ENCODE results near the gene MRPL40. TPM values are rescaled to one million over a fixed set of nuclear protein-coding genes. Genes with fewer than 3 reads are reported as not detected.

MRPL40 gene
- total and polyA plus RNA-seq, 10 of the 15 experiments (the other 5 are each of a cell fraction or from before 2014, with no cell fraction given) = 41.2 to 207 (median 69.1) TPM

DNA sequence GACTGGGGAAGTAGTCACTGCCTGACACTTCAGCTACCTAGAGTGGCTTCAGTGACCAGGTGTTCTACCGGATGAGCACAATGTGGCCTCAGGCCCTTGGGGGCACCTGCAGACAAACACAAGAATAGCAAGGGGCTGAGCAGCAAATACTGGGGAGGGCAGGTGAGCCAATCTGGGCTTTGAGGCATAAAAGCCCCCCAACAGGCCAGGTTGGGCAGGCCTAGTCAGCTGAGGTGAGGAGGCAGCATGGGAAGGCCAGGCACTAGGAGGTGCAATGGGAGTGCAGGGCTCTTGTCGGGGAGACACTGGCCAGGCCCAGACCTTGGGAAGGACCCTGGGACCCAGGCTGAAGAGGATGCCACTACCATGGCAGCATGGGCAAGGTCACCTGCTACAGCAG, 37.7 kb downstream of the MRPL40 start (continued):
- no peak for TF ChIP-seq MEF2B (IDR thresholded peaks at IDR 0.05; ENCODE audit: partially characterized antibody, poor library complexity, severe bottlenecking)

DNA sequence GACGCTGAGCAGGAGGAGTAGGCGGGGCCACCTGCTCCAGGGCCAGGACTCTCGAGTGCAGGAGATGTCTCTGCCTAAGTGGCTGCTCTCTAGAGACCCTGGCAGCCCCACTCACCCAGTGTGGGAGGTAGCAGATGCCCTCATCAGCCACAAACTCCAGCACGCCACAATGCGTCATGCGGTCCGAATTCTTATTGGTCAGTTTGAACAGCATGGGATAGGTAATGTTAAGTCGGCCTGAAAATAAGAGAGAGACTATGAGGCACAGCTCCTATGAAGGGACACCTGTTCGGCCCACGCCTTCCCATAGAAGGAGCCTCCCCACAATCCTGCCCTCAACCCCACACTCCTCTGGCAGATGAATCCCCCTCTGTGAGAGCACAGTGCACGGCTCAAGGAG, 39.2 kb downstream of the MRPL40 start:
- Histone ChIP-seq H3K9ac (ENCODE audit: control insufficient read depth, insufficient read depth, low read length) (no peak overlapping the region), H3K36me3 (ENCODE audit: control insufficient read depth in 2 of 2, insufficient read depth in 2 of 2, low read length in 1 of 2) (peaks cover 36 to 45% of the 10 kb centered on the region in 2 experiments), H3K4me1 (ENCODE audit: control insufficient read depth, insufficient read depth, low read length) (no peaks in the 10 kb centered on the region), H3K4me2 (ENCODE audit: control insufficient read depth, insufficient read depth) (no peak overlapping the region), H3K79me2 (ENCODE audit: control insufficient read depth, insufficient read depth, low read length) (peaks cover 7% of the 10 kb centered on the region), H3K4me3 (no peak overlapping the region), H3K9me3 (replicated peaks; ENCODE audit: control insufficient read depth, insufficient read depth, low read length) (no peaks in the 10 kb centered on the region), H2AFZ (ENCODE audit: control insufficient read depth, low read depth, low read length) (no peak overlapping the region), H4K20me1 (ENCODE audit: control insufficient read depth, insufficient read depth) (peaks cover 2% of the 10 kb centered on the region; the same call in 1 of the 2 replicates), H3K27me3 (replicated peaks in 1 of 2; ENCODE audit: control insufficient read depth in 2 of 2, insufficient read depth in 2 of 2, low read length in 1 of 2) (no peaks in the 10 kb centered on the region), H3K27ac (ENCODE audit: control insufficient read depth, insufficient read depth) (no peak overlapping the region)
- intact Hi-C loops (cut with micrococcal nuclease; ENCODE audit: unreplicated experiment) (loop anchor here (10.0 kb wide), 2 partner anchors 163 to 177 kb away; partner anchors contain the start of gene CLTCL1), in situ Hi-C loops (cut with MboI) (no loop called here)
- BruUV-seq (replicated peaks) = no TSS peak
- FAIRE-seq = no peak
- SMC1A ChIA-PET (ENCODE audit: uncharacterized antibody, unreplicated experiment) = no interaction called here
- POLR2A ChIA-PET = no interaction called here
- DNase-seq (ENCODE audit: low read depth, low spot score) = no peak
- no peak for TF ChIP-seq CHD2 (IDR thresholded peaks at IDR 0.05; ENCODE audit: borderline replicate concordance, low read depth, low read length)
- TF ChIP-seq, protein P1, sequence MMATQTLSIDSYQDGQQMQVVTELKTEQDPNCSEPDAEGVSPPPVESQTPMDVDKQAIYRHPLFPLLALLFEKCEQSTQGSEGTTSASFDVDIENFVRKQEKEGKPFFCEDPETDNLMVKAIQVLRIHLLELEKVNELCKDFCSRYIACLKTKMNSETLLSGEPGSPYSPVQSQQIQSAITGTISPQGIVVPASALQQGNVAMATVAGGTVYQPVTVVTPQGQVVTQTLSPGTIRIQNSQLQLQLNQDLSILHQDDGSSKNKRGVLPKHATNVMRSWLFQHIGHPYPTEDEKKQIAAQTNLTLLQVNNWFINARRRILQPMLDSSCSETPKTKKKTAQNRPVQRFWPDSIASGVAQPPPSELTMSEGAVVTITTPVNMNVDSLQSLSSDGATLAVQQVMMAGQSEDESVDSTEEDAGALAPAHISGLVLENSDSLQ (IDR thresholded peaks at IDR 0.05) = no peak
- TF ChIP-seq, protein P2, sequence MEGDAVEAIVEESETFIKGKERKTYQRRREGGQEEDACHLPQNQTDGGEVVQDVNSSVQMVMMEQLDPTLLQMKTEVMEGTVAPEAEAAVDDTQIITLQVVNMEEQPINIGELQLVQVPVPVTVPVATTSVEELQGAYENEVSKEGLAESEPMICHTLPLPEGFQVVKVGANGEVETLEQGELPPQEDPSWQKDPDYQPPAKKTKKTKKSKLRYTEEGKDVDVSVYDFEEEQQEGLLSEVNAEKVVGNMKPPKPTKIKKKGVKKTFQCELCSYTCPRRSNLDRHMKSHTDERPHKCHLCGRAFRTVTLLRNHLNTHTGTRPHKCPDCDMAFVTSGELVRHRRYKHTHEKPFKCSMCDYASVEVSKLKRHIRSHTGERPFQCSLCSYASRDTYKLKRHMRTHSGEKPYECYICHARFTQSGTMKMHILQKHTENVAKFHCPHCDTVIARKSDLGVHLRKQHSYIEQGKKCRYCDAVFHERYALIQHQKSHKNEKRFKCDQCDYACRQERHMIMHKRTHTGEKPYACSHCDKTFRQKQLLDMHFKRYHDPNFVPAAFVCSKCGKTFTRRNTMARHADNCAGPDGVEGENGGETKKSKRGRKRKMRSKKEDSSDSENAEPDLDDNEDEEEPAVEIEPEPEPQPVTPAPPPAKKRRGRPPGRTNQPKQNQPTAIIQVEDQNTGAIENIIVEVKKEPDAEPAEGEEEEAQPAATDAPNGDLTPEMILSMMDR (IDR thresholded peaks at IDR 0.05 in 2 of 3, conservative IDR thresholded peaks at IDR 0.05 in 1 of 3; ENCODE audit: control insufficient read depth in 2 of 3, extremely low read depth in 1 of 3, insufficient read depth in 1 of 3, low read depth in 3 of 3, low read length in 3 of 3) = no peak
- TF ChIP-seq, protein P3, sequence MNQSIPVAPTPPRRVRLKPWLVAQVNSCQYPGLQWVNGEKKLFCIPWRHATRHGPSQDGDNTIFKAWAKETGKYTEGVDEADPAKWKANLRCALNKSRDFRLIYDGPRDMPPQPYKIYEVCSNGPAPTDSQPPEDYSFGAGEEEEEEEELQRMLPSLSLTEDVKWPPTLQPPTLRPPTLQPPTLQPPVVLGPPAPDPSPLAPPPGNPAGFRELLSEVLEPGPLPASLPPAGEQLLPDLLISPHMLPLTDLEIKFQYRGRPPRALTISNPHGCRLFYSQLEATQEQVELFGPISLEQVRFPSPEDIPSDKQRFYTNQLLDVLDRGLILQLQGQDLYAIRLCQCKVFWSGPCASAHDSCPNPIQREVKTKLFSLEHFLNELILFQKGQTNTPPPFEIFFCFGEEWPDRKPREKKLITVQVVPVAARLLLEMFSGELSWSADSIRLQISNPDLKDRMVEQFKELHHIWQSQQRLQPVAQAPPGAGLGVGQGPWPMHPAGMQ (IDR thresholded peaks at IDR 0.05; ENCODE audit: borderline replicate concordance) = no peak
- WGBS (ENCODE audit: insufficient coverage, insufficient replicate concordance, low lambda C conversion rate, missing lambda C conversion rate) = 94% methylated on average over 11 of the region's 11 CpGs
- CTCF ChIA-PET = no interaction called here
- RAD21 ChIA-PET (ENCODE audit: unreplicated experiment) = no interaction called here
- ATAC-seq = no peak
